A673 (cell line): Measurements from ENCODE around the gene MAN2B2. TPM values are rescaled to one million over a fixed set of nuclear protein-coding genes. Genes with fewer than 3 reads are reported as not detected.

ENCODE experiments used
- BruUV-seq: library from RNA; stranded (reverse); fragments of 400-500 nt; replicated peaks from 2 replicates; lab custom pipeline; 2021; lab: Mats Ljungman, UMichigan
- CTCF ChIA-PET: fragments of 300-600 bp; sonication (Branson Sonifier 250); formaldehyde crosslinking; loops from one replicate; lab custom pipeline; 2022; ENCODE audit warnings: antibody characterized with exemption; lab: Charles Lee
- POLR2A ChIA-PET: fragments of 300-600 bp; sonication (Branson Sonifier 250); formaldehyde crosslinking; loops from one replicate; lab custom pipeline; 2022; ENCODE audit warnings: antibody characterized with exemption; ENCODE audit not compliant: low non-redundant PET; lab: Charles Lee
- DNase-seq: peaks from one replicate; pipeline ENCODE4 v3.0.0-alpha.2; 2015; ENCODE audit warnings: low spot score
- H3K27ac ChIP-seq: fragments of 200-600 bp; sonication (generic); 2 replicates; pipeline ENCODE4 v1.5.1; 2016; ENCODE audit warnings: mixed run types, low read depth, mild to moderate bottlenecking, mixed read lengths, antibody characterized with exemption, low read length; ENCODE audit not compliant: poor library complexity, severe bottlenecking
- H3K27me3 ChIP-seq: fragments of 200-600 bp; sonication (generic); replicated peaks from 2 replicates; pipeline ENCODE4 v1.6.1; 2017; ENCODE audit warnings: mixed run types, low read depth, mild to moderate bottlenecking, mixed read lengths, antibody characterized with exemption, low read length; ENCODE audit not compliant: insufficient read depth, poor library complexity
- H3K36me3 ChIP-seq: fragments of 200-600 bp; sonication (generic); 2 replicates; pipeline ENCODE4 v1.6.1; 2016; ENCODE audit warnings: mixed run types, mild to moderate bottlenecking, mixed read lengths, antibody characterized with exemption, low read length; ENCODE audit not compliant: insufficient read depth, poor library complexity, severe bottlenecking
- H3K4me1 ChIP-seq: fragments of 200-600 bp; sonication (generic); 2 replicates; pipeline ENCODE4 v1.6.1; 2017; ENCODE audit warnings: mixed run types, mild to moderate bottlenecking, mixed read lengths, antibody characterized with exemption, low read length; ENCODE audit not compliant: insufficient read depth, poor library complexity, severe bottlenecking
- H3K4me3 ChIP-seq: fragments of 200-600 bp; sonication (generic); 2 replicates; pipeline ENCODE4 v1.5.1; 2016; ENCODE audit warnings: low read depth, mixed run types, mild to moderate bottlenecking, mixed read lengths, low read length; ENCODE audit not compliant: poor library complexity, severe bottlenecking
- H3K9me3 ChIP-seq: fragments of 200-600 bp; sonication (generic); 2 replicates; pipeline ENCODE4 v1.6.1; 2016; ENCODE audit warnings: mixed run types, low read depth, mild to moderate bottlenecking, mixed read lengths, antibody characterized with exemption, low read length; ENCODE audit not compliant: poor library complexity, severe bottlenecking
- EZH2 ChIP-seq: fragments of 200-600 bp; sonication (generic); IDR thresholded peaks from 2 replicates; pipeline ENCODE4 v1.6.1; 2017; ENCODE audit warnings: borderline replicate concordance, low read depth, mild to moderate bottlenecking, mixed read lengths, antibody characterized with exemption, low read length; ENCODE audit not compliant: poor library complexity, severe bottlenecking
- intact Hi-C: fragments of 100-400 bp; cut with micrococcal nuclease; formaldehyde crosslinking; loops from one replicate; pipeline ENCODE4 v1.10.0; 2022; ENCODE audit not compliant: unreplicated experiment
- total RNA-seq: library from RNA; stranded (reverse); gene quantifications from 2 replicates; pipeline ENCODE4 v1.2.3, GENCODE V29; 2021
- TF ChIP-seq, protein P1 (sequence below): fragments of 300-800, 200-600 bp; sonication (generic); conservative IDR thresholded peaks from 2 replicates; pipeline ENCODE4 v1.5.1; 2017; ENCODE audit warnings: low read depth, mild to moderate bottlenecking, antibody characterized with exemption, low read length, moderate library complexity, mixed read lengths

Gene MAN2B2
- total RNA-seq, 1 experiment from 2014 or later: 14.9 TPM

DNA sequence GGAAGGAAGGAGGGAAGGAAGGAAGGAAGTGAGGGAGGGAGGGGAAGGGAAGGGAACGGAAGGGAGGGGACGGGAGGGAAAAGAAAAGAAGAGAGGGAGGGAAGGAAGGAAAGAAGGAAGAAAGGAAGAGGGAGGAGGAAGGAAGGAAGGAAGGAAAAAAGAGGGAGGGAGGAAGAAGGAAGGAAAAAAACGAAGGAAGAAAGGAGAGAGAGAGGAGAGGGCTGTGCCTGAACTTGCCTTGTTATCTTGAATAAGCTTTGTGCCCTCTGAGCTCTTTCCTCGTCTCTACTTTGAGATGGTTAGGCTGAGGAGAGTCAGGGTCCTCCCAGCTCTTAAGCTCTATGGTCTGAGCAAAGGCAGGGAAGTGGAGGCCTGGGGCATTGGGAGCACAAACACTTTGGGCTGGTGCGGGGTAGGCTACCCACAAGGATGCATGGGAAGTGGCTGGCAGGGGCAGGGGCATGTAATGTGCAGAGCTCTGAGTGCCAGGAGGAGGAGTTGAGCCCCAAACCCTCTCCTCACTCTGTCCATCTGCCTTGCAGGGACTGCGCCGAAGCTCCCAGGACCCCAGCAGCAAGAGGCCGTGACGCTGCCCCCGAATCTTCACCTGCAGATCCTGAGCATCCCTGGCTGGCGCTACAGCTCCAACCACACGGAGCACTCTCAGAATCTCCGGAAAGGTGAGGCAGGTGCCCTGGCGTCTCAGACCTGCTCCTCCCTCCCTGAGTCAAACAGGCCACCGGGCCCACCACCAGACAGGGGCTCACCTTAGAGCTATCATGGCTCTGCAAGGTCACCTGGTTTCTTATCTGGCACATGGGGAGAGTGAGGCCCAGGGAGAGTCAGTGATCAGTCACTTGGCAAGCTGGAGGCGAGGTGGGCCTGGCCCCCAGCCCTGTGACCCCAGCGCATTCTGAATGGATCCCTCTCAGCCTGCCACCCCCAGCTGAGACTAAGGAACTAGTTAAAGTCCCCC lies 39.0 kb downstream of the MAN2B2 start:
- no peaks in the 10 kb centered on the region for H3K36me3 ChIP-seq
- POLR2A ChIA-PET: no interaction called here
- no peaks in the 10 kb centered on the region for H3K4me1 ChIP-seq
- H3K27ac ChIP-seq: no peak overlapping the region
- no peak for TF ChIP-seq EZH2
- TF ChIP-seq, protein P1, sequence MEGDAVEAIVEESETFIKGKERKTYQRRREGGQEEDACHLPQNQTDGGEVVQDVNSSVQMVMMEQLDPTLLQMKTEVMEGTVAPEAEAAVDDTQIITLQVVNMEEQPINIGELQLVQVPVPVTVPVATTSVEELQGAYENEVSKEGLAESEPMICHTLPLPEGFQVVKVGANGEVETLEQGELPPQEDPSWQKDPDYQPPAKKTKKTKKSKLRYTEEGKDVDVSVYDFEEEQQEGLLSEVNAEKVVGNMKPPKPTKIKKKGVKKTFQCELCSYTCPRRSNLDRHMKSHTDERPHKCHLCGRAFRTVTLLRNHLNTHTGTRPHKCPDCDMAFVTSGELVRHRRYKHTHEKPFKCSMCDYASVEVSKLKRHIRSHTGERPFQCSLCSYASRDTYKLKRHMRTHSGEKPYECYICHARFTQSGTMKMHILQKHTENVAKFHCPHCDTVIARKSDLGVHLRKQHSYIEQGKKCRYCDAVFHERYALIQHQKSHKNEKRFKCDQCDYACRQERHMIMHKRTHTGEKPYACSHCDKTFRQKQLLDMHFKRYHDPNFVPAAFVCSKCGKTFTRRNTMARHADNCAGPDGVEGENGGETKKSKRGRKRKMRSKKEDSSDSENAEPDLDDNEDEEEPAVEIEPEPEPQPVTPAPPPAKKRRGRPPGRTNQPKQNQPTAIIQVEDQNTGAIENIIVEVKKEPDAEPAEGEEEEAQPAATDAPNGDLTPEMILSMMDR: no peak
- no peaks in the 10 kb centered on the region for H3K27me3 ChIP-seq
- intact Hi-C loops: no loop called here
- H3K4me3 ChIP-seq: no peak overlapping the region
- DNase-seq: no peak
- H3K9me3 ChIP-seq: no peaks in the 10 kb centered on the region
- no TSS peak for BruUV-seq
- CTCF ChIA-PET: no interaction called here

DNA sequence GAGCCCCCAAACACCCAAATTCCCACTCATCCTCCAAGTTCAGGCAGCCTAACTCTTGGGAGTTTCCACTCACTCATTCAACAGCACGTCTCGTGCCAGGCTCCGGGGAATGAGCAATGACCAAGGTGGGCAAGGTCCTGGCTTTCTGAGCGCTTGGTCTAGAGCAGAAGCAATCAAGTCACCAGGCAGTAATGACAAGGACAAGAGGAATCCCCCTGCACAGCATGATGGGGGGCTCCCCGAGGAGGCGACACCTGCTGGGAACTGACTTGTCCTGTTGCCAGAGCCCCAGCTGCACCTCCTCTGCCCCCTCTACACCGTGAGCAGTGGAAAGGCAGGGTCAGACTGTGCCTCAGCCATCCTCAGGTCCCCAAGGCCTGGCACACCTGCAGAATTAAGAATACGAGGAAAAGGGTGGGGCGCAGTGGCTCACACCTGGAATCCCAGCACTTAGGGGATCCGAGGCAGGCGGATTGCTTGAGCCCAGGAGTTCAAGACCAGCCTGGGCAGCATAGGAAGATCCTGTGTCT lies 39.8 kb downstream of the MAN2B2 start:
- no peaks in the 10 kb centered on the region for H3K4me1 ChIP-seq
- no TSS peak for BruUV-seq
- H3K4me3 ChIP-seq: no peak overlapping the region
- H3K27me3 ChIP-seq: no peaks in the 10 kb centered on the region
- H3K36me3 ChIP-seq: no peaks in the 10 kb centered on the region
- CTCF ChIA-PET: no interaction called here
- no peak for TF ChIP-seq EZH2
- TF ChIP-seq, protein P1: no peak
- H3K9me3 ChIP-seq: no peaks in the 10 kb centered on the region
- no peak overlapping the region for H3K27ac ChIP-seq
- POLR2A ChIA-PET: no interaction called here
- intact Hi-C loops: no loop called here
- DNase-seq: no peak

GRCh38 chr4:6616087-6616995 lies 41.4 kb downstream of the MAN2B2 start:
- POLR2A ChIA-PET: no interaction called here

More at GRCh38 chr4:6616087-6616995, 41.4 kb downstream of the MAN2B2 start:
- Histone ChIP-seq H3K27me3 (no peaks in the 10 kb centered on the region), H3K27ac (no peak overlapping the region), H3K36me3 (no peaks in the 10 kb centered on the region), H3K4me3 (no peak overlapping the region), H3K9me3 (no peaks in the 10 kb centered on the region), H3K4me1 (no peaks in the 10 kb centered on the region)
- intact Hi-C loops: no loop called here
- no TSS peak for BruUV-seq
- CTCF ChIA-PET: no interaction called here
- TF ChIP-seq EZH2: no peak
- TF ChIP-seq, protein P1: no peak
- DNase-seq: no peak
